Measurements from ENCODE around the gene C2orf42.

Gene C2orf42

DNA sequence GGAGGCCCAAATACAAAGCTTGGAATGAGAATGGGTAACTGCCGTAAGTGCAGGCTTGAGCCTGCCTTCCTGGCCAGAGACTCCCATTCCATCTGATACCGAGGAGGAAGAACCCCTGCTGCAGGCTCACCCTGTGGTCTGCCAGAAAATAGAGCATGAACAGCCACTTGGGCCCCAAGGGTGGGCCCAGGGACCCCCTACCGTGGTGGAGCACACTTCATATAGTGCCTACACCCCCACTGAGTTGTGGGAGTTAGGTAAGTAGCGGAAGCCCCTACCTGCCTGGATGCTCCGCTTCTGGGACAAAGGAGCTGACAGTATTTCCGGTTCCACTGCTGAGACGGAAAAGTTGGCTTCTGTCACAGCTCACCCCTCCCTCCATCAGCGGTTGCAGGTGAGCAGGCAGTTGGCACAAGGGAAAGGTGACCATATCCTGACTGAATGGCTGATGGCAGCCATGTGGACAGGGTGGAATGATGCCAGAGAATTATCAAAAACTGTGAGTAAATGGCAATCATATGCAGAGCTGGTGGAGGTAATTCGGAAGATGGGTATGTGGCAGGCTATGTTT, 11.5 kb upstream of the C2orf42 start:
- ATAC-seq (ENCODE audit: insufficient read depth, low read depth) (no peak), DNase-seq (no peak)
- H3K9ac ChIP-seq (ENCODE audit: low read depth, low read length) = no peak overlapping the region

DNA sequence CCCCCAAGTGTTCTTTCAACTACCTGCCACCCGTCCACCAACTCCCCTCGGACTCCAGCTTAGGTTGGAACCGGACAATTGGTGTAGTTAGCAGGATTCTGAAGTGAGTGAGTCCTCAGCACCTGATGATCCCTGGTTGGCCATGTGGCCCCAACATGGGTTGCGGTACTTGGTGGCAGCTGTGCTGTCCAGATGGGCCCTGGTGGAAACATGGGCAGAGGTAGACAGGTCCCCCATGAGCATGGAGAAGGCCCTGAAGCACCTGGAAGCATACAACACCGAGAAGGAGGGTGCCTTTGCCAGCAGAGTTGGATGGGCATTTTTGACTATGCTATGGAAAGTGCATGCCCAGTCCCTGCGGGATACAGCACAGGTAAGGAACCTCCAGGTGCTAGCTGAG, 11.0 kb upstream of the C2orf42 start:
- Histone ChIP-seq H2AFZ (ENCODE audit: low read depth, low read length) (no peak overlapping the region), H3K9ac (ENCODE audit: low read depth, low read length) (no peak overlapping the region), H3K36me3 (ENCODE audit: insufficient read depth, low read length) (no peaks in the 10 kb centered on the region), H3K4me2 (ENCODE audit: insufficient read depth, low read length) (no peak overlapping the region), H3K79me2 (ENCODE audit: insufficient read depth, low read length) (no peaks in the 10 kb centered on the region), H3K9me3 (ENCODE audit: insufficient read depth, low read length, severe bottlenecking) (no peaks in the 10 kb centered on the region), H3K27me3 (ENCODE audit: insufficient read depth, low read length, poor library complexity) (no peaks in the 10 kb centered on the region), H3K4me1 (ENCODE audit: insufficient read depth, low read length) (no peaks in the 10 kb centered on the region), H3K4me3 (ENCODE audit: low read depth in 1 of 2, low read length in 2 of 2) (no peak overlapping the region), H4K20me1 (ENCODE audit: insufficient read depth, low read length) (no peaks in the 10 kb centered on the region), H3K27ac (ENCODE audit: low read length) (no peak overlapping the region)
- DNase-seq (no peak), ATAC-seq (ENCODE audit: insufficient read depth, low read depth) (no peak)
- TF ChIP-seq EZH2 (IDR thresholded peaks at IDR 0.05; ENCODE audit: borderline replicate concordance, low read depth, low read length, severe bottlenecking) = no peak
- TF ChIP-seq, protein P1, sequence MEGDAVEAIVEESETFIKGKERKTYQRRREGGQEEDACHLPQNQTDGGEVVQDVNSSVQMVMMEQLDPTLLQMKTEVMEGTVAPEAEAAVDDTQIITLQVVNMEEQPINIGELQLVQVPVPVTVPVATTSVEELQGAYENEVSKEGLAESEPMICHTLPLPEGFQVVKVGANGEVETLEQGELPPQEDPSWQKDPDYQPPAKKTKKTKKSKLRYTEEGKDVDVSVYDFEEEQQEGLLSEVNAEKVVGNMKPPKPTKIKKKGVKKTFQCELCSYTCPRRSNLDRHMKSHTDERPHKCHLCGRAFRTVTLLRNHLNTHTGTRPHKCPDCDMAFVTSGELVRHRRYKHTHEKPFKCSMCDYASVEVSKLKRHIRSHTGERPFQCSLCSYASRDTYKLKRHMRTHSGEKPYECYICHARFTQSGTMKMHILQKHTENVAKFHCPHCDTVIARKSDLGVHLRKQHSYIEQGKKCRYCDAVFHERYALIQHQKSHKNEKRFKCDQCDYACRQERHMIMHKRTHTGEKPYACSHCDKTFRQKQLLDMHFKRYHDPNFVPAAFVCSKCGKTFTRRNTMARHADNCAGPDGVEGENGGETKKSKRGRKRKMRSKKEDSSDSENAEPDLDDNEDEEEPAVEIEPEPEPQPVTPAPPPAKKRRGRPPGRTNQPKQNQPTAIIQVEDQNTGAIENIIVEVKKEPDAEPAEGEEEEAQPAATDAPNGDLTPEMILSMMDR (IDR thresholded peaks at IDR 0.05; ENCODE audit: borderline replicate concordance, extremely low read depth, low read length, poor library complexity, severe bottlenecking) = no peak

More for the DNA sequence above, 11.5 kb upstream of the C2orf42 start:
- Histone ChIP-seq H3K36me3 (ENCODE audit: insufficient read depth, low read length) (no peaks in the 10 kb centered on the region), H3K27me3 (ENCODE audit: insufficient read depth, low read length, poor library complexity) (no peaks in the 10 kb centered on the region), H3K79me2 (ENCODE audit: insufficient read depth, low read length) (no peaks in the 10 kb centered on the region), H3K4me2 (ENCODE audit: insufficient read depth, low read length) (no peak overlapping the region), H3K27ac (ENCODE audit: low read length) (no peak overlapping the region), H2AFZ (ENCODE audit: low read depth, low read length) (no peak overlapping the region), H4K20me1 (ENCODE audit: insufficient read depth, low read length) (no peaks in the 10 kb centered on the region), H3K4me3 (ENCODE audit: low read depth in 1 of 2, low read length in 2 of 2) (no peak overlapping the region), H3K4me1 (ENCODE audit: insufficient read depth, low read length) (no peaks in the 10 kb centered on the region), H3K9me3 (ENCODE audit: insufficient read depth, low read length, severe bottlenecking) (no peaks in the 10 kb centered on the region)
- TF ChIP-seq, protein P1 (IDR thresholded peaks at IDR 0.05; ENCODE audit: borderline replicate concordance, extremely low read depth, low read length, poor library complexity, severe bottlenecking) = no peak
- TF ChIP-seq EZH2 (IDR thresholded peaks at IDR 0.05; ENCODE audit: borderline replicate concordance, low read depth, low read length, severe bottlenecking) = no peak

DNA sequence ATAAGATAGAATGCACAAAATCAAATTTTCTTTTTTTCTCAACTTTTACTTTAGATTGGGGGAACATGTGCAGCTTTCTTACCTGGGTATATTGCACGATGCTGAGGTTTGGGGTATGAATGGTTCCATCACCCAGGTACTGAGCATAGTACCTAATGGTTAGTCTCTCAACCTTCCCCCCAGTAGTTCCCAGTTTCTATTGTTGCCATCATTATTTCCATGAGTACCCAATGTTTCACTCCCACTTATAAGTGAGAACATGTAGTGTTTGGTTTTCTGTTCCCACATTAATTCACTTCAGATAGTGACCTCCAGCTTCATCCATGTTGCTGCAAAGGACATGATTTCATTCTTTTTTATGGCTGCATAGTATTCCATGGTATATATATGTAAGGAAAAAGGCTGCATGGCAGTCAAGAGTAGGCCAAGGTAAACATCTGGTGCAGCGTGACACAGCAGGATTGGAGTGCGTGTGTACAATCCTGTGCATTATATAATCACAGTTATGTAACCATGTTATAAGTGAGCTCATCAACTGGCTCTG, 10.5 kb upstream of the C2orf42 start:
- Histone ChIP-seq H3K79me2 (ENCODE audit: insufficient read depth, low read length) (no peaks in the 10 kb centered on the region), H3K36me3 (ENCODE audit: insufficient read depth, low read length) (no peaks in the 10 kb centered on the region), H3K9ac (ENCODE audit: low read depth, low read length) (no peak overlapping the region), H3K4me2 (ENCODE audit: insufficient read depth, low read length) (no peak overlapping the region), H4K20me1 (ENCODE audit: insufficient read depth, low read length) (no peaks in the 10 kb centered on the region), H3K4me1 (ENCODE audit: insufficient read depth, low read length) (no peaks in the 10 kb centered on the region), H3K27ac (ENCODE audit: low read length) (no peak overlapping the region), H3K4me3 (ENCODE audit: low read depth in 1 of 2, low read length in 2 of 2) (no peak overlapping the region), H2AFZ (ENCODE audit: low read depth, low read length) (no peak overlapping the region), H3K27me3 (ENCODE audit: insufficient read depth, low read length, poor library complexity) (no peaks in the 10 kb centered on the region), H3K9me3 (ENCODE audit: insufficient read depth, low read length, severe bottlenecking) (no peaks in the 10 kb centered on the region)
- DNase-seq = no peak
- ATAC-seq (ENCODE audit: insufficient read depth, low read depth) = no peak
- no peak for TF ChIP-seq EZH2 (IDR thresholded peaks at IDR 0.05; ENCODE audit: borderline replicate concordance, low read depth, low read length, severe bottlenecking)
- TF ChIP-seq, protein P1 (IDR thresholded peaks at IDR 0.05; ENCODE audit: borderline replicate concordance, extremely low read depth, low read length, poor library complexity, severe bottlenecking) = no peak

Data from DND-41 (cell line).